ENCODE measurements around the gene DRAM2.
A peak's percentile ranks its signal among the peaks of the same experiment; 100 is the strongest.

Gene DRAM2

DNA sequence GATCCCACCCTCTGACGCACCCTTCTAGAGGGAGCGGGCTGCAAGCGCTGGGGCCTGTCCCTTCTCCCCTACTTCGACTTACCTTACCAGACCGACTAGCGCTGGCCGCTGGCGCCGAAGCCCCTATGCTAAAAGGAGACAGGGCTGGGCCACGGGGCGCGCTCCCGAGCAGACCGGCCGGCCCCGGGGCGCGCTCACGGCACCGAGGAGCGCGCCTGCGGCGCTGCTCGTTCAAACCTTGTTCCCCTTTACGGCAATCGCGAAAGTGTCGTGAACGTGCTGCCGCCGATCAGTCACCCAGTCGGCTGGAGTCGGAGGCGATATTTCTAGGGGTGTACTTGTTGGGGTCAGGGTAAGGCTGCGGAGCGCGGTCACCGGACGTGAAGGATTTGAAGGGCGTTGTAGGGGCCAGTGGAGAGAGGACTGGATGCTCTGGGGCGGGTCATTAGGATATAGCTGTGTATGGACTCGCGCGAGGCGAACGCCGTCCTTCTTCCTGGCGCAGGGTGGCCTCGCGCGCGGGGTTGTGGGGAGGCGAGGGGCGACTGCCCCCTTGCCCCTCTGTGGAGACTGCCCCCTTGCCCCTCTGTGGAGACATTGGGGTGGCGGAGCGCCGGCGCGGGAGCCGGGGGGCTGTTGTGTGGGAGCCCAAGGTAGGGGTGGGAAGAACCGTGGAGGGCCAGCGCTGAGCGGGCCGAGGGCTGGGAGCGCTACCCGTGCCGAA lies at the start of gene DRAM2, which contains the start of gene CEPT1:
Gene DRAM2 (minus strand): TSS at position 138 of the 724 bp plus-strand sequence. CDS start 8,539 bp downstream, outside the sequence.
Gene CEPT1 (plus strand): TSS at position 268 of the 724 bp plus-strand sequence. CDS start 7,492 bp downstream, outside the sequence.
- DNase-seq, result peak; percentile 95

DNA sequence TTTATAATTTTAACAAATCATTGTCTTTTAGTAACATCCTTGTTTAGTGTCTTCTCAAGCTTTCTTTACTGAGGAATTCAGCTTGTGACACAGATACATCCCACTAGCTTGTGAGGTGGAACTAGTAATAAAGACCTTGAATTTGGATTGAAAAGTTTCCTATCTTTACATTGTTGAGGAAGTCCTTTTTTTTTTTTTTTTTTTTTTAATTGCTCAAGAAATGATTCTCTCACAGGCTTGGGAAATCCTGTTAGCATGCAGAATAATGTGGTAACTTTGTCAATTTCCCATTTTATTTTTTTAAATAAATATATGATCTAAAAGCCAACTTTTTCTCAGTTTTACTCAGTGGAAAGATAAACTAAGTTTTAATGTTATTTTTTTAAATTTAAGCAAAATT lies 44.8 kb upstream of the DRAM2 start:
- DNase-seq, result no peak

DNA sequence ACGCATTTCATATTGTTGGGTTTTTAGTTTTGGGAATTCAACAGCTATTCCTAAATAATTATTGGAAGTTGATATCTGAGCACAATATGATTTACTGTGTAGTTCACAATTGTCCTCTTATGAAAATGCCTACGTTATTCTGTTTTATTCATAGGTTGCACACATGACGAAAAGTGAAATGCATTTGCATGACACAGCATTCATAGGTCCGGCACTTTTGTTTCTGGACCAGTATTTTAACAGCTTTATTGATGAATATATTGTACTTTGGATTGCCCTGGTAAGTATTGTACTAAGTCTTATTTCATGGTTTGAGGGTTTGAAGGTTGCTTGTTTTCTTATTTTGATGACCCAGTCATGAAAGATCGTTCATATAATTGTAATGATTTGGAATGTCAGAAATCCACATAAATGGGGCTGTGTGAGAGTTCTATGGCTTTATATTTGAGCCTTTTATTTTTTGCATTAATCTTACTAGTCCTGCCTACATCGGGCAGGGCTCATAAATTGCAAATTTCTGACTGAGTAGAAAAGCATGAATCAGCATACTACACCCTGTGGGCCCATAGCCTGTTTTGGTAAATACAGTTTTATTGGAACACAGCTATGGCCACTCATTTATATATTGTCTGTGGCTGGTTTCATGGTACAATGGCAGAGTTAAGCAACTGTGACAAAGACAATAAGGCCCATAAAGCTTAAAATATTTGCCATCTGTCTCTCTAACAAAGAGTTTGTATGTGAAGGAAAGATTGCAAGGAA lies 43.6 kb upstream of the DRAM2 start:
- peak; percentile 2 for DNase-seq

DNA sequence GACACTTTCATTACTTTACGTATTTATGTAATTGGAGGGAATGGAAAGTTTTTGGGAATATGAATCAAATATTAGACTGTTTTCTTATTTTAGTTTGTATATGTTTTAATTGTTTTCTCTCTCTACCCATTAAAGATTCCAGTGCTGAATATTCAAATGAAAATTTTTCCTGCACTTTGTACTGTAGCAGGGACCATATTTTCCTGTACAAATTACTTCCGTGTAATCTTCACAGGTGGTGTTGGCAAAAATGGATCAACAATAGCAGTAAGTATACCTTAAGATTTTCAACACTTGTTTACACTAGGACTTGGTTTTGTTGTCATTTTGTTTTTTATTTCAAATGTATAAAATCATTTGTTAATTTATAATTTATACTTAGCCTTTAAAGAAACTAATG lies 42.2 kb upstream of the DRAM2 start:
- no peak for DNase-seq

DNA sequence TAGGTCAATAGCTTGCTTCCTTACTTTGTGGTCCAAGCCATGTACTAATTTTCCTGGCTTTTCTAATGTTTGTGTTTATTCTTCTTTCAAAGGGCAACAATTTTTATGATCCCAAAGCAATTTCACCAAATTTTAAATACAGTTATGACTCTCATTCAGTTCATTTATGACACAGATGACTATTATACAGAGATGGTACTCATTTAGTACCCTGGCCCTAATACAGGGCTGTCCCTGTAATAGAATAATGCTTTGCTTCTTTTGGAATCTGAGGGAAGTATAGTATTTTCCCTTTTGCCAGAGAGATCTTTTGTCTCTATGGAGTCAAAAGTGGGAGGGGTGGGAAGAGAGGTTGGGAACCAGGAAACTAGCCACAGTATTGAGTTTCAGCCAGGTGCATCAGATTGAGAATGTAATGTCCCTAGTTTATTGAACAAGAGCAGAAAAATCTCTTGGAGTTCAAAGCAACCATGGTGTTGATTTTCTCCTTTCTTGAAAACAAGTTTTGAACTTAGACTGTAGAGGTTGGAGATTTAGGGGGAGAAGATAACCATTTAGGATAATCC lies 40.2 kb upstream of the DRAM2 start:
- DNase-seq, result no peak

DNA sequence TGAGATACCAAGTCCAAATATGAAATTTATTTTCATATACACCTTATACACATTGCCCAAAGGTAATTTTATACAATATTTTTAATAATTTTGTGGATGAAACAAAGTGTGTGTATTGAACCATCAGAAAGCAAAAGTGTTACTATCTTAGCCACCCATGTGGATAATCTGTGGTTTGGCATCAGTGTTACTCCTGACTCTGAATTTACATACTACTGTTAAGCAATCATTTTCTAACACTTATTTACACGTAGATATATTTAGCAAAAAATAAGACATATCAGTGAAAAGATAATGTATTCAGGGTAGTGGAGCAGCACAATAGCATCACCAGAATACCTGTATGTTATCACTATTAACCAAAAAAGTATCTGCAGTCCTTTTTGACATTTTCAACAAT lies 36.8 kb upstream of the DRAM2 start:
- no peak for DNase-seq

DNA sequence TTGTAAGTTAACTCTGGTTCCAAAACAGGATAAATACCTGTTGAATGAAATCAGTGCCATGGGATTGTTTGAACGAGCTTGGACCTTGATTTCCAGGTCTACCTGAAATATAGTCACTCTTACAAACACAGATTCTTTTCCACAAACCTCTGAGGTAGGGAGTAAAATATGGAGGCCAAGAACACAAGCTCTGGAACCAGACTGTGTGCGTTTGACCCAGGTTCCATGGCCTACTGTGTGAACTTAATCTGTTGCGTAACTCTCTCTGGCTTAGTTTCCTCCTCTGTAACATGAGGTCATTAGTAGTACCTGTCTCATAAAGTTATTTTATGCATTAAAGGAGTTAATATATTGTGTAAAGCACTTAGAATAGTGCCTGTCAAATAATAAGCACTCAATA lies 35.5 kb upstream of the DRAM2 start:
- DNase-seq, result no peak

DNA sequence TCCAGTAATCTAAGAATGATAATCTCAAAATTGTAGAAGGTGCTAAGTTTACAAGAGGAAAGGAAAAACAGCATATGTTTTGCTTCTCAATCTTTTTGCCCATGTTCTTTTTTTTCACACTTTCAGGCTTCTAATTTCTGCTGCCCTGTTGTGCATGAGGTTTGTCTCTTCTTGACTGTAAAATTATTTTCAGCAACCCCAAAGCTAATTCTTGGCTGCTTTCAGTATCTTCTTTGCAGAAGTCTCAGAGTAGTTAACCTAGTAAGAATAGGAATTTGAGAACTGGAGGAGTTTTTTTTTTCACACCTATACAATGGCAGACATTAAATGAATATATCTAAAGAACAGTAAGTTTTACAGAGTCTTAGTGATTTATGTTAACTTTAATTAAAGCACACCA lies 34.2 kb upstream of the DRAM2 start:
- no peak for DNase-seq

DNA sequence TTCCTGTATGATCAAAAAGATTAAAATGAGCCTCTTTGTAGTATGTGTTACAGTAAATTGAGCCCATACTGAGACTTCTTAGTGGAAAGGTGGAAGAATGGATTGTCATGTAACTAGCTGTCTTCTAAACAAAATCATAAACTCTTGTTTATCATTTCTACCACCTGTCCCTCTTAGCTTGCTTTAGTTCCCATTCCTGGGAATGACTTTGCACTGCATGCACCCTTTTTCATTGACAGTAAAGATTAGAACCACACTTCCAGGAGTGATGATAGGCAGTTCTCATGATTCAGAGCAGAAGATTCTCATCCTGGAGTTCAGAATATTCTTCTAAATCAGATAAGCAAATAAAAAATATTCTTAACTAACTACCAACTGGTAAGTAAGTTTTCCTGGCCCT lies 32.6 kb upstream of the DRAM2 start:
- no peak for DNase-seq

DNA sequence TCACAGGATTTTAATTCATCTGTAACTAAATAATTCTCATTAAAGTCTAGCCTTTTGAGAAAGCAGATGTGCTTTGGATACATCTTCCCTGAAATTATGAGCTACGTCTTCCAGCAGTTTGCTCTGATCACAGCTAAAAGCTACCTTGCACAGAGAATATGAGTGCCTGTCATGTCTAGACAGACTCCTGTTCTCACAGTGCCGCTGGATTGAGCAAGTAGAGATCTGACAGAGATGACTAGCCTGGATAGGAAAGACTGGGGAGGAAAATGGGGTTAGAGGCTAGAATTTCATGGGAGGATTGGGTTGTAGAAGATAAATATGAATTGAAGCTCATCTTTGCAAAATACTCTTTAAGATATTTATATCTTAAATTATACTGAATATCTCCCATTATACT lies 24.3 kb upstream of the DRAM2 start:
- no peak for DNase-seq

DNA sequence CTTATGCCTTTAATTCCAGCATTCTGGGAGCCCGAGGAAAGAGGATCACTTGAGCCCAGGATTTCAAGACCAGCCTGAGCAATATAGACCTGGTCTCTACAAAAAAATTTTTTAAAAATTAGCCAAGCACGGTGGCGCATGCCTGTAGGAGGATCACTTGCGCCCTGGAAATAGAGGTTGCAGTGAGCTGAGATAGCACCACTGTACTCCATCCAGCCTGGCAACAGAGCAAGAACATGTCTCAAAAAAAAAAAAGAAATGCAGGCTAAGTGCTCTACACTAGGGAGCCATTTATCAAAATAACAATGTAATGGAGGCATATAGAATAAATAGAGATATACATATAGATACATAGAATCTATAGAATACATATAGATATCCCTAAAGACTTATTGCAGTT lies 23.5 kb upstream of the DRAM2 start:
- no peak for DNase-seq

DNA sequence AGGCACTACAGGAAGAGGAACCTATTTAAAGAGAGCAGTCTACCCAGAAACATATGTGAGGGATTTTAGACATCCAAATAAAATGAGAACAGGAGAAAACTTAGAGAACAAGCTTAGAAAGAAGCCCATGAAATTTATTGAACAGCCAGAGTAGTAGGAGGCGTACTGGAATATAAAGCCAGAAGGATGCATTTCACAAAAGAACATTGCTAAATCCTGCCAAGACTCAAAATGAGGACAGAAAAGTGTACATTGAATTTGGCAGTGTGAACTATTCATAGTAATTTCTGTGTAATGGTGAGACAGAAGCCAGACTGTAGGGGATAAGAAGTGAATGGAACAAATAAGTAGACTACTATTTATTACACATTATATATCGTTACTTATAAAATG lies 22.6 kb upstream of the DRAM2 start:
- DNase-seq, result no peak

DNA sequence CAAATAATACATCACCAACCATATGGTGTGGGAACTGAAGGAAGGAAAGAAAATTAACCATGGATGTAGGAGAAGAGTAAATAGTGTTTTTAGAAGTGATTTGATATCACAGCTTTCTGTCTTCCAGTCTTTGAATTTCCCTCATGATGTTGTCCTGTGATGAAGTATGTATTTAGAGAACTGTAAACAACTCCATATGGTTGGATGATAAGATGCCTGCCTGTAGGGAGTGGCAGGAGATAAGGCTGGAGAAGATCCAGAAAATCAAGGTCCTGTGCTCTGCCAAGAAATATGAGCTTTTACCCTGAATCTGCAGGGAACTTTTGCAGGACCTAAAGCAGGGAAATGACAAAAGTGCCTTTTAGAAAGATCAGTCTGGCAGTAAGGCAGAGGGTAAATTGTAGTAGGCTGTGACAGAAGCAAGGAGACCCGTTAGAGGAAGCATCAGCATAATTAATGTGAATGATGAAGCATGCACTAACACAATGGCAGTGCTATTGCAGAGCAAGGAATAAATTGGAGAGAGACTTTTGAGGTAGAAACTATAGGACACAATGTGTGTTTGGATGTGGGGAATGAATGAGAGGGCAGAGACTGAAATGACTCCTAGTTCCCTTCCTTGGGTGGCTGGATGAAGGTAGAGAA lies 22.1 kb upstream of the DRAM2 start:
- peak; percentile 45 for DNase-seq

DNA sequence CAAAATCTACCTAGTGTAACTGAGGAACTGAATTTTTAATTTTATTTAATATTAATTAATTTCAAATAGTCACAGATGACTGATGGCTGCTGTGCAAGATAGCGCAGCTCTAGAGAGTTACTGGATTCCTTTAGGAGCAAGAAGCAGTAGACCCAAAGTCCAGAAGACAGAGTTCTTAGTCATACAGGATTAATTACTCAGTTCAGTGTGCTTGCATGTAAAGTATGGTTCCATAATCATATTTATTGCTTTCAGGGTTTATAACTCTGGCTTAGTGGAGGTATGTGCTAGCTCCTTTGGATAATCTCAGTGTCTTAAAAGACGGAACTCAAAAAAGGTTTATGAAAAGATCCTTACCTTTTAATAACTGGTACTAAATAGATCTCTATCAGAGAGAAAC lies 17.5 kb upstream of the DRAM2 start:
- DNase-seq, result no peak

DNA sequence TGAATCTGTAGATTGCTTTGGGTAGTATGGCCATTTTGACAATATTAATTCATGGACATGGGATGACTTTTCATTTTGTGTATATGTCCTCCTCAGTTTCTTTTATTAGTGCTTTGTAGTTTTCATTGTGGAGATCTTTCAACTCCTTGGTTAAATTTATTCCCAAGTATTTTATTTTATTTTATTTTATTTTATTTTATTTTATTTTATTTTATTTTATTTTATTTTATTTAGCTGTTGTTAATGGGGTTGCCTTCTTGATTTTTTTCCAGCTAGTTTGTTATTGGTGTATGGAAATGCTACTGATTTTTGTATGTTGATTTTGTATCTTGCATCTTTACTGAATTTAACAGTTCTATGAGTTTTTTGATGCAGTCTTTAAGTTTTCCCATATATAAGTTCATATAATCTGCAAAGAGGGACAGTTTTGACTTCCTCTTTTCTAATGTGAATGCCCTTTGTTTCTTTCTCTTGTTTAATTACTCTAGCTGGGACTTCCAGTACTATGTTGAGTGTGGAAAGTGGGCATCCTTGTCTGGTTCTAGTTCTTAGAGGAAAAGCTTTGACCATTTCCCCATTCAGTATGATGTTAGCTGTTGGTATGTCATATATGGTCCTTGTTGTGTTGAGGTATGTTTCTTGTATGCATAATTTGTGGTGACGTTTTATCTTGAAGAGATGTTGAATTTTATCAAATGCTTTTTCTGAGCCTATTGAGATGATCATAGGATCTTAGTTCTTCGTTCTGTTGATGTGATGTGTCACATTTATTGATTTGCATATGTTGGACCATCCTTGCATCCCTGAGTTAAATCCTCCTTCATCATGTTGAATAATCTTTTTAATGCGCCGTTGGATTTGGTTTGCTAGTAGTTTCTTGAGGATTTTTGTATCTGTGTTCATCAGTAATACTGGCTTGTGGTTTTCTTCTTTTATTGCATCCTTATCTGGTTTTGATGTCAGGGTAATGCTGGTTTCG lies 14.4 kb upstream of the DRAM2 start:
- no peak for DNase-seq

DNA sequence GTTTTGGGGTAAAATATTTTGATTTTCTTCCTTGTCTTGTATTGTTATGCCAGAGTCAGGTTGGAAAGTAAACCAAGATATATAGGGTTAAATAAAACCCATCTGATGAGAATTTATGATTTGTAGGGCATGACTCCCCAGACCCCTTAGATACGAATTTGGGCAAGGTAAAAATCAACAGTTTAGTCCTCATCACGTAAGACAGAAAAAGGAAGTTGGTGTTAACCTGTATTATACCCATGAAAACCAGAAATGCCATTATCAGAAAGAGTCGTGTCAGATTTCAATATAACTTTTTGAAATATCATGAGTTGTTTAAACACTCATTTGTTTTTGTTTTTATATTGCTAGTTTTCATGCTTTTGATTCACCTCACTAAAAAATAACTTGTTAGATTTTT lies 11.9 kb upstream of the DRAM2 start:
- DNase-seq, result no peak

DNA sequence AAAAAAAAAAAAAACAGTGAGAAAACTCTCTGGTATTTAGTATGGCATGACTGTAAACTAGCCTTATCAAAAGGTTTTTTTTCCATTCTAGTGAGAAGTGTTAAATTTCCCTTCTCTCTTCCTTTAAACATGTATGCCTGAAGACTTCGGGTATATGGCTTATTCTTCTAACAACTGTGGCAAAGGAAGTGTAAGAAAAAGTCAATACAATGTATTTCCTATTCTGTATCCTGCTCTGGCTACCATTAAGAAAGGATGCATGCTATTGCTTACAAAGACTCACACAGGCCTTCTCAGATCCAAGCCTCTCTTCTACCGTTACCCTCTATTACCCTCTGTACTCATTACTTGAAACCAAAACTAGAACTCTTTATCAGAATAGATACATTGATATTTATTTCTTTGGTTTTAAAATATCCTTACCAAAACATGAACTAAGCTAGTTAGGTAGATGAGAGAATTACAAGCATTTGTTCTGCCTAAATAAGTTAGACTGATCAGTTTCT lies 8.5 kb upstream of the DRAM2 start:
- no peak for DNase-seq

DNA sequence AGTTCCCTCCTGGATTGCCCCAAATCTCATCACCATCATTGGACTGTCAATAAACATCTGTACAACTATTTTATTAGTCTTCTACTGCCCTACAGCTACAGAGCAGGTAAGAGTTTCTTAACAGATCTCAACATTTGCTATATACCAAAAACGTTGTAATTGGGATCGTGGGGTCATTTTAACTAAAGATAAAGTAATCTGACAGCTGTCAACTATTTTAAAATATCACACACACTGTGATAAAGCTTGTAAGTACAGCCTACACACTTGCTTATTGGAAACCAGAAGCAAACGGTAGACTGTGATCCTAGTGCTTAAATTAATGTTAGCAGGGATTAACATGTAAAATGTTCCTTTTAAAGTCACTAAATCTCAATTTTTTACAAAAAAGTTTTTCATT lies 8.1 kb upstream of the DRAM2 start:
- DNase-seq, result no peak

DNA sequence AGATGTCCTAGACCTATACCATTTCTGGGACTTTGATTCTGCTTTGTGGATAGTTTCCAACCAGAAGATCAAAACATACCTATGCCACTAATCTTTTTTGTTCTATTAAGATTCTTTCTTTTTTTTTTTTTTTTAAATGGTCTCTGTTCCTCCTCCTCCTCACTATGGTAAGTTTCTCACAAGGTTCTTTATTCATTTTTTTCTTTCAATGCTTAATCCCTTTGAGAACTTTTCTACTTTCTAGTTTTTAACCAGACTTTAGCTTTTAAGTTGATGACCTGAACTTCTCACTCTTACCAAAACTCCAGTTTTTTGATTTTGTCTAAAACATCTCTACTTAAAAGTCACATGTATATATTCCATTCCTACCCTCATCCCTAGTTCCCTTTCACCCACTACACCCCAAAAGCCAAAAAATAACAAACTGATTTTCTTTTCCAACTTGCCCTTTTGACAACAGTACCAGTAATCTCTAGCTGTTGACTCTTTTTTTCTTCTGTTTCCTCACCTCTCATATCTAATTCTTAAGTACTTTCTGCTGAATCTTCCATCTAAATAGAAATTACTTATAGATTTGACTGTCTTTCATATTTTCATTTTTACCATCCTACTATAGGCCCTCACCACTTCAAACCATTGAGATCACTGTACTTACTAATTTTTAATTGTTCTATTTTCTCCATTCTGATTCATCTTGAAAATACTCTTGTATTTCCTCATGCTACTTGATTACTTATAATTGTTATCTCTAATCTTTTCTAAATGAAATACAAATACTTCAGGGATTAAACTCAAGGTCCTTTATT lies 6.3 kb upstream of the DRAM2 start:
- DNase-seq, result no peak

DNA sequence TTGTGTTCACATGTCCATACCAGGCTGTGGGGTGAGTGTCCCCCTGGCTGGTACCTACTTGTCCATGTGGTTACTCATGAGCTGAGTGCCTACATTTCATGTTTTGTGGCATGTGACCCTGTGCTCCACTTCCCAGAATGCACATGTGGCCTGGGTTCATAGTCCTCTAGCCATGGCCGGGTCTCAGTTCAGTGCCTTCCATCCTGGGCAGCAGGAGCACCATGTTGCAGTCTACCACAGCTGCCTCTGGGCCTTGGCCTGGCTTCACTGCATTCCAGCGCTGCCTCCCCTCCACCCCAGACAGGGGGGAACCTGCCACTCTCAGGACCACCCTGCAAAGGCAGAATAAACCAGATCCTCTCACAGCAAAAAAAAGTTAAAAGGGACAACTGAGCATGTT lies 5.6 kb upstream of the DRAM2 start:
- no peak for DNase-seq

DNA sequence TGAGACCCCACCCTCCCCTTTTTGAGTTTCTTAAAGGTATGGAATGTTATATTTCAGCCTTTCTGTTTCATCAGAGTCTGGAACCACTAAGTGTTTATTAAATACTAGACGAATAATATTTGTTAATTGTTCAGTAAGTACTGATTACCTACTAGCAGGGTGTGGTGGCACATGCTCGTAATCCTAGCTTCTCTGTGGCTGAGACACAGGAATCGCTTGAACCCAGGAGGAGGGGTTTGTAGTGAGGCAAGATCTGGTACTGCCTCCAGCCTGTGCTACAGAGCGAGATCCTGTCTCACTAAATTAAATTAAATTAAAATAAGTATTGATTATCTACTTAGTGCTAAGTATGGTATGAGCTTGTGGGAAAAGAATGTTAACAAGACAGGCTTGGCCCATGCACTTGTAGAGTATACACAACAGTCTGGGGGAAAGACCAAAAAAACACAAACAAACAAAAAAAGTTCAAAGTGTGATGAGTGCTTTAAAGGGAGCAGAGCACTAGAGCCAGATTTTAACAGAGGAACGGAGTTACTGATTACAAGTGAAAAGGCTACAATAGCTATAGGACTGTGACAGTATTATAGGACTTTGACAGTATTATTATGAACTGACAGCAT lies 2.6 kb upstream of the DRAM2 start:
- DNase-seq, result no peak

Measured in NCI-H69 (cell line).